ENCODE results near the gene NR3C1.
A peak's percentile ranks its signal among the peaks of the same experiment; 100 is the strongest.

NR3C1 gene

GRCh38 chr5:143398053-143398355 lies 5.5 kb downstream of the NR3C1 start:
- no peak for DNase-seq

- DNase-seq: no peak
These were observed 6.0 kb downstream of the NR3C1 start for GRCh38 chr5:143397302-143398052.

GRCh38 chr5:143396353-143396940 lies 7.0 kb downstream of the NR3C1 start:
- DNase-seq: peak; percentile 21

GRCh38 chr5:143395638-143396352 lies 7.7 kb downstream of the NR3C1 start:
- DNase-seq: no peak

- no peak for DNase-seq
These were observed 10.0 kb downstream of the NR3C1 start for GRCh38 chr5:143393524-143393923.

GRCh38 chr5:143390941-143391340 lies 12.5 kb downstream of the NR3C1 start:
- no peak for DNase-seq

GRCh38 chr5:143390258-143390657 lies 13.2 kb downstream of the NR3C1 start:
- no peak for DNase-seq

GRCh38 chr5:143386725-143387124 lies 16.8 kb downstream of the NR3C1 start:
- peak; percentile 69 for DNase-seq

- DNase-seq: no peak
These were observed 18.4 kb downstream of the NR3C1 start for GRCh38 chr5:143384865-143385657.

- no peak for DNase-seq
These were observed 19.5 kb downstream of the NR3C1 start for GRCh38 chr5:143383988-143384387.

- DNase-seq: peak; percentile 19
These were observed 23.9 kb downstream of the NR3C1 start for GRCh38 chr5:143379606-143380005.

GRCh38 chr5:143376911-143377813 lies 26.3 kb downstream of the NR3C1 start:
- DNase-seq: no peak

GRCh38 chr5:143376195-143376779 lies 27.2 kb downstream of the NR3C1 start:
- DNase-seq: no peak

- no peak for DNase-seq
These were observed 28.8 kb downstream of the NR3C1 start for GRCh38 chr5:143374496-143375217.

GRCh38 chr5:143373076-143373475 lies 30.4 kb downstream of the NR3C1 start:
- no peak for DNase-seq

GRCh38 chr5:143372187-143372829 lies 31.2 kb downstream of the NR3C1 start:
- DNase-seq: no peak

- DNase-seq: no peak
These were observed 33.0 kb downstream of the NR3C1 start for GRCh38 chr5:143370440-143370839.

GRCh38 chr5:143364061-143364460 lies 39.4 kb downstream of the NR3C1 start:
- no peak for DNase-seq

GRCh38 chr5:143362664-143363227 lies 40.7 kb downstream of the NR3C1 start:
- DNase-seq: no peak

GRCh38 chr5:143361438-143361837 lies 42.0 kb downstream of the NR3C1 start:
- DNase-seq: peak; percentile 10

Data from OCI-M1 (cell line).